Psoas muscle (tissue), 8 donors: ENCODE results near the gene SCN2A. TPM values are rescaled to one million over a fixed set of nuclear protein-coding genes. Genes with fewer than 3 reads are reported as not detected.
"Not testable (repeated sequence)": the region's sequence is repeated elsewhere in the genome, so short reads cannot be mapped to it uniquely, and the experiment has no call there.

Source experiments
- ATAC-seq, 4 donors: fragments of 200-7000 bp; cut with Tn5 transposase; one replicate each; pipeline ENCODE4 v1.9.1; 2020; ENCODE audit warnings: moderate library complexity in 3 of 4, mild to moderate bottlenecking in 2 of 4
- DNase-seq, 2 donors: peaks; one replicate each; pipeline ENCODE4 v3.0.0-alpha.2; 2020
- H3K27ac ChIP-seq: fragments of 200-600 bp; one replicate; pipeline ENCODE4 v1.8.0; 2022
- H3K27me3 ChIP-seq, 3 donors: fragments of 200-600 bp in 1 of 3; one replicate each; pipeline versions ENCODE4 v1.6.1 to v1.8.0; 2013 to 2022; ENCODE audit warnings: low read length in 2 of 3, mild to moderate bottlenecking in 2 of 3, moderate library complexity in 1 of 3; ENCODE audit not compliant: insufficient read depth in 3 of 3
- H3K36me3 ChIP-seq, 2 donors: fragments of 200-600 bp in 1 of 2; one replicate each; pipeline versions ENCODE4 v1.6.1 to v1.8.0; 2013 to 2022; ENCODE audit warnings: low read depth in 1 of 2, mild to moderate bottlenecking in 1 of 2, moderate library complexity in 1 of 2; ENCODE audit not compliant: insufficient read depth in 1 of 2
- H3K4me1 ChIP-seq: fragments of 200-600 bp; one replicate; pipeline ENCODE4 v1.8.0; 2022
- H3K4me3 ChIP-seq: fragments of 200-600 bp; one replicate; pipeline ENCODE4 v1.8.0; 2022; ENCODE audit warnings: mild to moderate bottlenecking
- H3K9me3 ChIP-seq: fragments of 200-600 bp; one replicate; pipeline ENCODE4 v1.8.0; 2022
- CTCF ChIP-seq: fragments of 200-600 bp; IDR thresholded peaks from one replicate; pipeline ENCODE4 v1.8.0; 2022; ENCODE audit warnings: antibody characterized with exemption
- WGBS, 3 donors: extraction: QIAGEN DNeasy Blood & Tissue Kit; methylation state at CpG; one replicate each; pipeline versions ENCODE4 v1.1.6 to v1.1.7; 2013; 5-methylcytosine and 5-hydroxymethylcytosine counted together
- intact Hi-C, 2 donors: fragments of 100-400 bp; cut with DNase I; formaldehyde crosslinking; loops; one replicate each; pipeline versions ENCODE4 v1.11.0 to v1.14.2; 2022
- polyA plus RNA-seq, 3 donors: library from polyadenylated mRNA; stranded (reverse); fragments of 200-250 nt; gene quantifications; one replicate each; pipeline ENCODE4 v1.2.3, GENCODE V29; 2013
- total RNA-seq, 4 donors: library from RNA; stranded (reverse); fragmentation: NEBNext Ultra II Directional in 2 of 4; extraction: Animal tissue kit (Norgen Biotek cat#: 25700) in 2 of 4; gene quantifications; one replicate each; pipeline versions ENCODE4 v1.2.1 to v1.2.4, GENCODE V29; 2021 to 2023
- donor health status: healthy with polysubstance abuse.
- donor health status: DM: no; HTN: no; CAD: no; lungs with moderate emphysema.
- donor health status: Bipolar disorder and iron deficiency.
- donor health status: healthy.
- donor health status: DM: yes; HTN: yes; CAD: no.
- donor health status: DM: no; HTN: no; CAD: no.
- donor health status: DM: no; HTN: no; CAD: no.
- donor health status: DM: yes; HTN: yes; CAD: no.

Gene SCN2A
- total and polyA plus RNA-seq, 7 donors: under 0.01 to 0.03 TPM; not detected in 5

DNA sequence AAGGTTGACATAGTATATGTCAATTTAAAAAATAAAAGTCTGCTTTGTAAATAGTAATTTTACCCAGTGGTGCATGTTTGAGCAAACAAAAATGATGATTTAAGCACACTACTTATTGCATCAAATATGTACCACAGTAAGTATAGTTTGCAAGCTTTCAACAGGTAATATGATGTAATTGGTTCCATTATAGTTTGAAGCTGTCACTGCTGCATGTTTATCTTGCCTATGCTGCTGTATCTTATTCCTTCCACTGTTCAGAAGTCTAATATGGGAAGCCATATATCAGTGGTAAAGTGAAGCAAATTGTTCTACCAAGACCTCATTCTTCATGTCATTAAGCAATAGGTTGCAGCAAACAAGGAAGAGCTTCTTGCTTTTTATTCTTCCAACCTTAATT is 151.7 kb downstream of the SCN2A start:
- no peaks in the 10 kb centered on the region for H3K36me3 ChIP-seq
- intact Hi-C loops: no loop called here
- TF ChIP-seq CTCF: no peak
- no peak overlapping the region for H3K4me3 ChIP-seq
- H3K27me3 ChIP-seq: no peaks in the 10 kb centered on the region
- DNase-seq (no peak), ATAC-seq (no peak)
- no peaks in the 10 kb centered on the region for H3K9me3 ChIP-seq
- no peaks in the 10 kb centered on the region for H3K4me1 ChIP-seq
- H3K27ac ChIP-seq: no peak overlapping the region

DNA sequence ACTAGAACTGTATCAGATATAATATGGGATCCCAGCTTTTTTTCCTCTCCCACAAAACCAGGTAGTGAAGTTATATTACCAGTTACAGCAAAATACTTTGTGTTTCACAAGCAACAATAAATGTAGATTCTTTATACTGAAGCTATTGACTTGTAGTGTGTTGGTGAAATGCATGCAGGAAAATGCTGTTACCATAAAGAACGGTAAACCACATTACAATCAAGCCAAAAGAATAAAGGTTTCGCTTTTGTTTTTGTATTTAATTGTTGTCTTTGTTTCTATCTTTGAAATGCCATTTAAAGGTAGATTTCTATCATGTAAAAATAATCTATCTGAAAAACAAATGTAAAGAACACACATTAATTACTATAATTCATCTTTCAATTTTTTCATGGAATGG is 152.6 kb downstream of the SCN2A start:
- Histone ChIP-seq H3K27ac (no peak overlapping the region), H3K36me3 (no peaks in the 10 kb centered on the region), H3K4me1 (no peaks in the 10 kb centered on the region), H3K4me3 (no peak overlapping the region), H3K9me3 (no peaks in the 10 kb centered on the region), H3K27me3 (no peaks in the 10 kb centered on the region)
- DNase-seq (no peak), ATAC-seq (no peak)
- TF ChIP-seq CTCF: no peak
- intact Hi-C loops: no loop called here
- WGBS, 3 donors: 76 to 88% (median 83%) methylated on average over 2 of the region's 2 CpGs

GRCh38 chr2:165398603-165399002 is 159.4 kb downstream of the SCN2A start:
- H3K36me3 ChIP-seq, H3K4me3 ChIP-seq, H3K9me3 ChIP-seq, H3K4me1 ChIP-seq, H3K27ac ChIP-seq, intact Hi-C loops, ATAC-seq, DNase-seq, H3K27me3 ChIP-seq: not testable (repeated sequence)
- WGBS, 3 donors: 64 to 83% (median 70%) methylated on average over 3 of the region's 3 CpGs

- H3K27me3 ChIP-seq: no peaks in the 10 kb centered on the region
- ATAC-seq (peak in 1 of 4 donors; percentile 54), DNase-seq (no peak)
- intact Hi-C loops: loop anchor here in 1 of 2 donors (5.0 kb wide), 2 partner anchors 296 to 471 kb away; no protein-coding TSS in a partner anchor
- H3K4me3 ChIP-seq: no peak overlapping the region
- peak; percentile 63 for TF ChIP-seq CTCF
- H3K9me3 ChIP-seq: no peaks in the 10 kb centered on the region
- no peaks in the 10 kb centered on the region for H3K36me3 ChIP-seq
- no peaks in the 10 kb centered on the region for H3K4me1 ChIP-seq
- WGBS, 3 donors: 1 to 3% (median 2%) methylated on average over 5 of the region's 5 CpGs
- no peak overlapping the region for H3K27ac ChIP-seq
Measured at GRCh38 chr2:165401285-165401852, 162.2 kb downstream of the SCN2A start.

GRCh38 chr2:165402162-165402561 is 162.9 kb downstream of the SCN2A start:
- DNase-seq: no peak

More at GRCh38 chr2:165402162-165402561, 162.9 kb downstream of the SCN2A start:
- no peak overlapping the region for H3K4me3 ChIP-seq
- no peak for ATAC-seq
- H3K27ac ChIP-seq: no peak overlapping the region
- H3K4me1 ChIP-seq: no peaks in the 10 kb centered on the region
- H3K9me3 ChIP-seq: no peaks in the 10 kb centered on the region
- intact Hi-C loops: loop anchor here in 1 of 2 donors (5.0 kb wide), 2 partner anchors 295 to 470 kb away; no protein-coding TSS in a partner anchor
- H3K27me3 ChIP-seq: no peaks in the 10 kb centered on the region
- no peak for TF ChIP-seq CTCF
- 53 to 67% (median 64%) methylated on average over 3 of the region's 3 CpGs for WGBS, 3 donors
- no peaks in the 10 kb centered on the region for H3K36me3 ChIP-seq
